Upper lobe of left lung (tissue), 6 donors: ENCODE data around the gene DDX31. TPM values are rescaled to one million over a fixed set of nuclear protein-coding genes. Genes with fewer than 3 reads are reported as not detected.

Experiments
- ATAC-seq, 2 donors: fragments of 200-7000 bp; cut with Tn5 transposase; one replicate each; pipeline ENCODE4 v1.9.1; 2022; ENCODE audit warnings: mild to moderate bottlenecking in 2 of 2, moderate library complexity in 2 of 2; ENCODE audit not compliant: low FRiP score in 2 of 2
- DNase-seq, 2 donors: peaks; one replicate each; pipeline ENCODE4 v3.0.0-alpha.2; 2019 to 2020
- H3K27ac ChIP-seq, 4 donors: fragments of 200-600 bp; sonication (generic); one replicate each; pipeline ENCODE4 v1.5.1; 2016 to 2019
- H3K27me3 ChIP-seq, 4 donors: fragments of 200-600 bp; sonication (generic); one replicate each; pipeline ENCODE4 v1.5.1; 2017 to 2019
- H3K36me3 ChIP-seq, 4 donors: fragments of 200-600 bp; sonication (generic); one replicate each; pipeline ENCODE4 v1.5.1; 2016 to 2019
- H3K4me1 ChIP-seq, 4 donors: fragments of 200-600 bp; sonication (generic); one replicate each; pipeline ENCODE4 v1.5.1; 2018 to 2019
- H3K4me3 ChIP-seq, 4 donors: fragments of 200-600 bp; sonication (generic); one replicate each; pipeline ENCODE4 v1.5.1; 2017 to 2019; ENCODE audit warnings: mild to moderate bottlenecking in 2 of 4, moderate library complexity in 1 of 4
- H3K9me3 ChIP-seq, 4 donors: fragments of 200-600 bp; sonication (generic); one replicate each; pipeline ENCODE4 v1.5.1; 2018 to 2019
- CTCF ChIP-seq, 6 experiments: fragments of 450-650 bp in 4 of 6; fragments of 200-600 bp in 2 of 6; sonication (generic) in 2 of 6; IDR thresholded peaks; one replicate each; pipeline ENCODE4 v1.5.1; 2016 to 2019; ENCODE audit warnings: antibody characterized with exemption in 6 of 6
- EP300 ChIP-seq, 4 donors: sonication (generic); formaldehyde crosslinking; IDR thresholded peaks; one replicate each; pipeline ENCODE4 v1.5.1; 2017; ENCODE audit warnings: antibody characterized with exemption in 4 of 4, control low read depth in 2 of 4
- POLR2A ChIP-seq, 4 donors: fragments of 450-650 bp; IDR thresholded peaks; one replicate each; pipeline ENCODE4 v1.5.1; 2016 to 2017; ENCODE audit warnings: antibody characterized with exemption in 4 of 4, mild to moderate bottlenecking in 2 of 4
- POLR2AphosphoS5 ChIP-seq, 2 donors: sonication (generic); formaldehyde crosslinking; IDR thresholded peaks; one replicate each; pipeline ENCODE4 v1.5.1; 2017; ENCODE audit warnings: antibody characterized with exemption in 2 of 2
- WGBS, 2 donors: methylation state at CpG; one replicate each; pipeline ENCODE4 v1.1.5; 2017 to 2018; 5-methylcytosine and 5-hydroxymethylcytosine counted together
- total RNA-seq, 6 donors: library from RNA; depleted of rRNA in 4 of 6; stranded (reverse); fragments of >200 nt in 4 of 6; gene quantifications; one replicate each; pipeline versions ENCODE4 v1.1.0 to v1.2.1, GENCODE V29; 2016 to 2021
- donor health status: DM: no; HTN: no; CAD: no; lungs with moderate emphysema.
- donor health status: DM: no; HTN: yes; CAD: no; lungs with severe emphysema.

DDX31 gene
- total RNA-seq, 6 donors from 2014 or later = 13.5 to 22.1 (median 18.8) TPM

GRCh38 chr9:132632413-132633129, 37.2 kb downstream of the DDX31 start:
- Histone ChIP-seq H3K36me3 (peaks cover 15 to 62% (median 43%) of the 10 kb centered on the region in 4 donors), H3K27me3 (no peaks in the 10 kb centered on the region), H3K27ac (no peak overlapping the region), H3K4me3 (no peak overlapping the region), H3K9me3 (no peaks in the 10 kb centered on the region), H3K4me1 (no peaks in the 10 kb centered on the region)
- no peak for DNase-seq
- ATAC-seq = no peak
- TF ChIP-seq POLR2AphosphoS5 (IDR thresholded peaks at IDR 0.05) (no peak), CTCF (IDR thresholded peaks at IDR 0.05) (no peak), POLR2A (IDR thresholded peaks at IDR 0.05) (no peak), EP300 (IDR thresholded peaks at IDR 0.05) (no peak)
- WGBS, 2 donors = 92 to 96% methylated on average over 7 of the region's 7 CpGs

- H3K4me1 ChIP-seq = no peaks in the 10 kb centered on the region
- no peak for TF ChIP-seq EP300 (IDR thresholded peaks at IDR 0.05)
- TF ChIP-seq POLR2A (IDR thresholded peaks at IDR 0.05) = no peak
- TF ChIP-seq CTCF (IDR thresholded peaks at IDR 0.05) = no peak
- no peak for TF ChIP-seq POLR2AphosphoS5 (IDR thresholded peaks at IDR 0.05)
- WGBS, 2 donors = 92% methylated on average over 7 of the region's 7 CpGs
- no peak for DNase-seq
- H3K27ac ChIP-seq = no peak overlapping the region
- H3K9me3 ChIP-seq = no peaks in the 10 kb centered on the region
- no peak for ATAC-seq
- H3K27me3 ChIP-seq = no peaks in the 10 kb centered on the region
- H3K4me3 ChIP-seq = no peak overlapping the region
- peaks cover 15 to 64% (median 38%) of the 10 kb centered on the region in 4 donors for H3K36me3 ChIP-seq
These were observed 38.1 kb downstream of the DDX31 start for GRCh38 chr9:132631685-132632084.

- Histone ChIP-seq H3K9me3 (no peaks in the 10 kb centered on the region), H3K27me3 (no peaks in the 10 kb centered on the region), H3K4me1 (no peaks in the 10 kb centered on the region), H3K27ac (no peak overlapping the region), H3K4me3 (no peak overlapping the region), H3K36me3 (peaks cover 15 to 64% (median 37%) of the 10 kb centered on the region in 4 donors)
- DNase-seq (no peak), ATAC-seq (no peak)
- 86 to 94% methylated on average over 5 of the region's 5 CpGs for WGBS, 2 donors
- no peak for TF ChIP-seq CTCF (IDR thresholded peaks at IDR 0.05)
- TF ChIP-seq POLR2AphosphoS5 (IDR thresholded peaks at IDR 0.05) = no peak
- no peak for TF ChIP-seq POLR2A (IDR thresholded peaks at IDR 0.05)
- no peak for TF ChIP-seq EP300 (IDR thresholded peaks at IDR 0.05)
These were observed 38.5 kb downstream of the DDX31 start for GRCh38 chr9:132631280-132631679.

GRCh38 chr9:132630811-132631210, 39.0 kb downstream of the DDX31 start:
- Histone ChIP-seq H3K36me3 (peaks cover 15 to 64% (median 39%) of the 10 kb centered on the region in 4 donors), H3K27me3 (no peaks in the 10 kb centered on the region), H3K9me3 (no peaks in the 10 kb centered on the region), H3K27ac (no peak overlapping the region), H3K4me1 (no peaks in the 10 kb centered on the region), H3K4me3 (no peak overlapping the region)
- DNase-seq (no peak), ATAC-seq (no peak)
- WGBS, 2 donors = 93 to 100% methylated on average over 2 to 3 of the region's 3 CpGs
- no peak for TF ChIP-seq POLR2AphosphoS5 (IDR thresholded peaks at IDR 0.05)
- no peak for TF ChIP-seq CTCF (IDR thresholded peaks at IDR 0.05)
- no peak for TF ChIP-seq POLR2A (IDR thresholded peaks at IDR 0.05)
- no peak for TF ChIP-seq EP300 (IDR thresholded peaks at IDR 0.05)

- 91 to 92% methylated on average over 9 of the region's 9 CpGs for WGBS, 2 donors
- DNase-seq = no peak
- no peaks in the 10 kb centered on the region for H3K27me3 ChIP-seq
- no peak for ATAC-seq
- no peak for TF ChIP-seq EP300 (IDR thresholded peaks at IDR 0.05)
- no peak for TF ChIP-seq POLR2AphosphoS5 (IDR thresholded peaks at IDR 0.05)
- no peak for TF ChIP-seq POLR2A (IDR thresholded peaks at IDR 0.05)
- no peak for TF ChIP-seq CTCF (IDR thresholded peaks at IDR 0.05)
- H3K4me1 ChIP-seq = no peaks in the 10 kb centered on the region
- H3K27ac ChIP-seq = no peak overlapping the region
- H3K4me3 ChIP-seq = no peak overlapping the region
- peaks cover 15 to 68% (median 42%) of the 10 kb centered on the region in 4 donors for H3K36me3 ChIP-seq
- no peaks in the 10 kb centered on the region for H3K9me3 ChIP-seq
These were observed 39.7 kb downstream of the DDX31 start for GRCh38 chr9:132630116-132630515.
